ENCODE measurements around the gene CD58.

CD58 gene

DNA sequence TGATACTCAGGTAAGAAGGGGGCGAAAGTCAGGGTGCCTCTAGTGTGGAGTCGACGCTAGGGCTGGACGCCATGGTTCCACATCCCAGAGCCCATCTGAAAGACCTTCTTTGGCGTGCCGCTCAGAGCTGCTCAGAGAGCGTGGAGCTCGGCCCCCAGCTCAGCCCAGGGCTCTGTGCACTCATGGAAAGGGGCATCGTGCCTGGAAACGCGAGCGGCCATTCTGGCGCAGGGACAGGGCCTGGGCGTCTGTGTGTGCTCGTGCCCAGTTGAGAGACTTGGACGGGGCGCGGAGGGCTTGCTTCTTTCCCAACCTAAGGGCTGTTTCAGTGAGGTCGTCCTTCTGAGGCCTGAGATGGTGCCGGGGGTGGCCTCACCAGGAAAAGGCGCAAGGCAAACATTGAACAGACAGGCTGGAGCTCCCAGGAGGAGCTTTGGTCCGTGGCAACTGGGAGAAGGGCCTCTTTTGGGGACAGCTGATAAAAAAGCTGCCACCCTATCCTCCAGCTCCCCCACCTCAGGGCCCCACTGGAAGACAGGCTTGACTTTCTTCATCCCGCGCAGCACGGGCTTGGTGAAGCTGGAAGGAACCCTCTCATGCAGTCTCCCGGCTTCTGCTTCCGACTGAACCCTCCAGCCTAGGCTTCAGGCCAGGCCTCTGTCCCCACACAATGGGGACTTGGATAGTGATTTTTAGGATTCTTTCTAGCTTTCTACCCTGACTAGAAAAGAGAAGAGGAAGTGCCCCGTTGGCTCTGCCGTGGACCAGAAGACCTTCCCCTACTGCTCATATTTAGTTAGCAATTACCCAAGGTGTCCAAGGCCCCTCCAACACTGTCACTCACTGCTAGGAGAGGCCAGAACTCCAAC is 77.1 kb downstream of the CD58 start:
- DNase-seq (ENCODE audit: extremely low spot score), result no peak
- ChIA-PET CTCF (interaction anchor here (1.1 to 2.3 kb wide), 2 partner anchors 8 to 355 kb away, joined by 3 to 13 read pairs; no protein-coding TSS in a partner anchor), POLR2A (interaction anchor here (0.9 to 1.5 kb wide), 3 partner anchors 8 to 76 kb away, joined by 3 to 4 read pairs (median 4); no protein-coding TSS in a partner anchor)
- TF ChIP-seq L3MBTL2 (conservative IDR thresholded peaks at IDR 0.05) (no peak), ARNT (IDR thresholded peaks at IDR 0.05) (no peak), TARDBP (IDR thresholded peaks at IDR 0.05) (no peak), FOXA1 (IDR thresholded peaks at IDR 0.05) (no peak), NFRKB (IDR thresholded peaks at IDR 0.05) (no peak), HDGF (IDR thresholded peaks at IDR 0.05; ENCODE audit: borderline replicate concordance) (no peak), CTBP1 (IDR thresholded peaks at IDR 0.05; ENCODE audit: borderline replicate concordance) (no peak), ELF4 (IDR thresholded peaks at IDR 0.05) (no peak), SP1 (IDR thresholded peaks at IDR 0.05) (no peak), FOXM1 (IDR thresholded peaks at IDR 0.05; ENCODE audit: borderline replicate concordance) (no peak), BHLHE40 (IDR thresholded peaks at IDR 0.05; ENCODE audit: borderline replicate concordance) (no peak), SUZ12 (IDR thresholded peaks at IDR 0.05) (no peak), FOXK2 (IDR thresholded peaks at IDR 0.05) (no peak), LEF1 (IDR thresholded peaks at IDR 0.05; ENCODE audit: borderline replicate concordance) (no peak)
- TF ChIP-seq, protein P1, sequence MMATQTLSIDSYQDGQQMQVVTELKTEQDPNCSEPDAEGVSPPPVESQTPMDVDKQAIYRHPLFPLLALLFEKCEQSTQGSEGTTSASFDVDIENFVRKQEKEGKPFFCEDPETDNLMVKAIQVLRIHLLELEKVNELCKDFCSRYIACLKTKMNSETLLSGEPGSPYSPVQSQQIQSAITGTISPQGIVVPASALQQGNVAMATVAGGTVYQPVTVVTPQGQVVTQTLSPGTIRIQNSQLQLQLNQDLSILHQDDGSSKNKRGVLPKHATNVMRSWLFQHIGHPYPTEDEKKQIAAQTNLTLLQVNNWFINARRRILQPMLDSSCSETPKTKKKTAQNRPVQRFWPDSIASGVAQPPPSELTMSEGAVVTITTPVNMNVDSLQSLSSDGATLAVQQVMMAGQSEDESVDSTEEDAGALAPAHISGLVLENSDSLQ (IDR thresholded peaks at IDR 0.05), result no peak

- TF ChIP-seq ZNF384 (IDR thresholded peaks at IDR 0.05), result no peak
- no peak for TF ChIP-seq SP1 (IDR thresholded peaks at IDR 0.05)
- no peak for DNase-seq (ENCODE audit: extremely low spot score)
- ChIA-PET CTCF (interaction anchor here (0.6 to 2.3 kb wide), 2 partner anchors 8 to 370 kb away, joined by 3 to 13 read pairs; no protein-coding TSS in a partner anchor), POLR2A (interaction anchor here (1.5 kb wide), 1 partner anchor 8 kb away, joined by 4 read pairs; no protein-coding TSS in a partner anchor)
Observed at GRCh38 chr1:116493036-116493435, 77.8 kb downstream of the CD58 start.

GRCh38 chr1:116492358-116492811 is 78.4 kb downstream of the CD58 start:
- TF ChIP-seq ARNT (IDR thresholded peaks at IDR 0.05), result no peak
- no peak for TF ChIP-seq LEF1 (IDR thresholded peaks at IDR 0.05; ENCODE audit: borderline replicate concordance)
- no peak for TF ChIP-seq ZNF384 (IDR thresholded peaks at IDR 0.05)
- TF ChIP-seq, protein P1 (IDR thresholded peaks at IDR 0.05), result no peak
- no peak for TF ChIP-seq FOXK2 (IDR thresholded peaks at IDR 0.05)
- no peak for TF ChIP-seq ELF4 (IDR thresholded peaks at IDR 0.05)
- no peak for TF ChIP-seq CTBP1 (IDR thresholded peaks at IDR 0.05; ENCODE audit: borderline replicate concordance)
- no peak for TF ChIP-seq FOXM1 (IDR thresholded peaks at IDR 0.05; ENCODE audit: borderline replicate concordance)
- TF ChIP-seq HDGF (IDR thresholded peaks at IDR 0.05; ENCODE audit: borderline replicate concordance), result no peak
- no peak for TF ChIP-seq NFRKB (IDR thresholded peaks at IDR 0.05)
- TF ChIP-seq BHLHE40 (IDR thresholded peaks at IDR 0.05; ENCODE audit: borderline replicate concordance), result no peak
- TF ChIP-seq L3MBTL2 (conservative IDR thresholded peaks at IDR 0.05), result no peak
- no peak for TF ChIP-seq SP1 (IDR thresholded peaks at IDR 0.05)
- no peak for TF ChIP-seq SUZ12 (IDR thresholded peaks at IDR 0.05)
- TF ChIP-seq FOXA1 (IDR thresholded peaks at IDR 0.05), result no peak
- TF ChIP-seq TARDBP (IDR thresholded peaks at IDR 0.05), result no peak
- ChIA-PET CTCF (interaction anchor here (0.6 to 1.1 kb wide), 2 partner anchors 353 to 369 kb away, joined by 3 read pairs; no protein-coding TSS in a partner anchor), POLR2A (no interaction called here)
- no peak for DNase-seq (ENCODE audit: extremely low spot score)

DNA sequence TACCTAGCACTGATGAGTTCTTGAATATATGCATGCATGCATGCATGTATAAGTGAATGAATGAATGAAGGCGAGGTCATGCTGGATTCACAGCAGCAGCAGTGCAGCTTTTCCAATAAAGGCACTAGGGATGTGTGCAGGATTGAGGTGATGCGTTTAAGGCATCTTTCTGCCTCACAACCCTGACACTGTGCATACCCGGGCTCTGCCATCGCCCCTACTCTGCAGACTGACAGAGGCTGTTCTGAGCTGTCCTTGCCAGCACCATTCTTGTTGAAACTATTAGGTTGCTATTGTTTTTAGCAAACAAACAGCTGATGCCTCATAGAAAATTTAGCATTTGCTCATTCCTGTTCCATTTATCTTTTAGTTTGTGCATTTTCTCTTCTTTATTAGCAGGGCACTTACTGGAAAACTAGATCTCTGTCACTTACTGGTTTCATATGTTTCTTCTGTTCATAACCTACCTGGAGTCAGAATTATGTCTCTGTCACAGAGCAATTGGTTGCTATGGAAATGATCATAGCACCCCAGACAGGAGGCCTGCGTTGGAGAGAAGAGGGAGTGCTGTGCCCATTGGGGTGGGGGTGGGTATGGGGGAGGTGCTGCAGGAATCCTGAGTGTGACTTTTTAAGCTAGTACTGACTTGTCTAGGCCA is 79.0 kb downstream of the CD58 start:
- no peak for DNase-seq (ENCODE audit: extremely low spot score)
- CTCF ChIA-PET, result interaction anchor here (0.6 to 1.1 kb wide), 2 partner anchors 353 to 593 kb away, joined by 3 read pairs; no protein-coding TSS in a partner anchor
- POLR2A ChIA-PET, result interaction anchor here (1.2 kb wide), 1 partner anchor 353 kb away, joined by 3 read pairs; no protein-coding TSS in a partner anchor
- TF ChIP-seq SUZ12 (IDR thresholded peaks at IDR 0.05) (no peak), NFRKB (IDR thresholded peaks at IDR 0.05) (no peak), ARNT (IDR thresholded peaks at IDR 0.05) (no peak), TARDBP (IDR thresholded peaks at IDR 0.05) (no peak), FOXM1 (IDR thresholded peaks at IDR 0.05; ENCODE audit: borderline replicate concordance) (no peak), ELF4 (IDR thresholded peaks at IDR 0.05) (no peak), BHLHE40 (IDR thresholded peaks at IDR 0.05; ENCODE audit: borderline replicate concordance) (no peak), LEF1 (IDR thresholded peaks at IDR 0.05; ENCODE audit: borderline replicate concordance) (no peak), FOXK2 (IDR thresholded peaks at IDR 0.05) (no peak), CTBP1 (IDR thresholded peaks at IDR 0.05; ENCODE audit: borderline replicate concordance) (no peak), FOXA1 (IDR thresholded peaks at IDR 0.05) (no peak), ZNF384 (IDR thresholded peaks at IDR 0.05) (no peak), SP1 (IDR thresholded peaks at IDR 0.05) (no peak), L3MBTL2 (conservative IDR thresholded peaks at IDR 0.05) (no peak)
- TF ChIP-seq, protein P1 (IDR thresholded peaks at IDR 0.05), result no peak

DNA sequence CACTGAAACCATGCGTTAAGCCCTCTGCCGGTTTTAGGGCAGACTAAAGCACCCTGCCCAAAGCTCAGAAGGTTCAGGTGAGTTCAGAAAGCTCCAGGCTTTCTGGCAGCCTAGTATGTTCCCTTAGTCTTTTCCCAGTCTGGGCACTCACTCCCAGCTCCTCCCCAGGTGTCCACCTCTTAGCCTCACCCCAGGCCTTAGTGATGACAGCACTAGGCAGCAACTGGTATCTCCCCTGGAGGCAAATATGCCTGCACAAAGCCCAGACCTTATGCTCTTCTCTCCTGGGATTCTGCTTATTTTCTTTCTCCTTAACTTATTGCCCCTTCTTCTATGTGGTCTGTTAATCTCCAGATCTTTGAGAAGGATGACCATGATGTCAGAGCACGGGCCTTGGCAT is 80.2 kb downstream of the CD58 start:
- ChIA-PET CTCF (interaction anchor here (0.7 to 1.8 kb wide), 2 partner anchors 8 to 351 kb away, joined by 3 to 9 read pairs; no protein-coding TSS in a partner anchor), POLR2A (interaction anchor here (1.2 kb wide), 1 partner anchor 352 kb away, joined by 3 read pairs; no protein-coding TSS in a partner anchor)
- DNase-seq (ENCODE audit: extremely low spot score), result no peak
- no peak for TF ChIP-seq SUZ12 (IDR thresholded peaks at IDR 0.05)
- no peak for TF ChIP-seq FOXM1 (IDR thresholded peaks at IDR 0.05; ENCODE audit: borderline replicate concordance)
- TF ChIP-seq ZNF384 (IDR thresholded peaks at IDR 0.05), result no peak
- no peak for TF ChIP-seq HDGF (IDR thresholded peaks at IDR 0.05; ENCODE audit: borderline replicate concordance)
- no peak for TF ChIP-seq ARNT (IDR thresholded peaks at IDR 0.05)
- TF ChIP-seq FOXK2 (IDR thresholded peaks at IDR 0.05), result no peak
- TF ChIP-seq, protein P1 (IDR thresholded peaks at IDR 0.05), result no peak
- no peak for TF ChIP-seq TARDBP (IDR thresholded peaks at IDR 0.05)
- TF ChIP-seq CTBP1 (IDR thresholded peaks at IDR 0.05; ENCODE audit: borderline replicate concordance), result no peak
- TF ChIP-seq L3MBTL2 (conservative IDR thresholded peaks at IDR 0.05), result no peak
- no peak for TF ChIP-seq NFRKB (IDR thresholded peaks at IDR 0.05)
- TF ChIP-seq FOXA1 (IDR thresholded peaks at IDR 0.05), result no peak
- TF ChIP-seq ELF4 (IDR thresholded peaks at IDR 0.05), result no peak
- no peak for TF ChIP-seq BHLHE40 (IDR thresholded peaks at IDR 0.05; ENCODE audit: borderline replicate concordance)
- TF ChIP-seq LEF1 (IDR thresholded peaks at IDR 0.05; ENCODE audit: borderline replicate concordance), result no peak

Data from HEK293T (cell line).